ENCODE measurements around the gene CENPX. TPM values are rescaled to one million over a fixed set of nuclear protein-coding genes. Genes with fewer than 3 reads are reported as not detected.

CENPX gene
- total RNA-seq, 2 donors from 2014 or later = 66.1 to 102 TPM

DNA sequence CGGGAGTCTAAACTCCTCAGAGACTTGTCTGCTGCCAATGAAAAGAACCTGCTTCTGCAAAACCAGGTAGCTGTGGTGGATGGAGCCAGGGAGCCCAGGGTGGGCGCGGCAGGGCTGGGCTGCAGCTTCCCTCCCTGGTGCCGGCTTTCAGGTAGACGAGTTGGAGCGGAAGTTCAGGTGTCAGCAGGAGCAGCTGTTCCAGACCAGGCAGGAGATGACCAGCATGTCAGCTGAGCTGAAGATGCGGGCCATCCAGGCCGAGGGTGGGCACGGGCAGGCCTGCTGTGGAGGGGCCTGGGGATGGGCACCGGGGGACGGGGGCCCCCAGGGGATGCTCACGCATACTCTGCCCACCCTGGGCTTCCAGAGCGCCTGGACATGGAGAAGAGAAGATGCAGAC, 5.6 kb upstream of the CENPX start:
- H3K27me3 Mint-ChIP-seq = no peaks in the 10 kb centered on the region
- H3K4me3 Mint-ChIP-seq = no peak overlapping the region
- no peak overlapping the region for H3K27ac Mint-ChIP-seq
- ATAC-seq (replicated peaks) = no peak
- H3K36me3 Mint-ChIP-seq (ENCODE audit: low read depth) = no peaks in the 10 kb centered on the region
- H3K4me1 Mint-ChIP-seq = peaks cover 4% of the 10 kb centered on the region
- H3K9me3 Mint-ChIP-seq = no peaks in the 10 kb centered on the region

DNA sequence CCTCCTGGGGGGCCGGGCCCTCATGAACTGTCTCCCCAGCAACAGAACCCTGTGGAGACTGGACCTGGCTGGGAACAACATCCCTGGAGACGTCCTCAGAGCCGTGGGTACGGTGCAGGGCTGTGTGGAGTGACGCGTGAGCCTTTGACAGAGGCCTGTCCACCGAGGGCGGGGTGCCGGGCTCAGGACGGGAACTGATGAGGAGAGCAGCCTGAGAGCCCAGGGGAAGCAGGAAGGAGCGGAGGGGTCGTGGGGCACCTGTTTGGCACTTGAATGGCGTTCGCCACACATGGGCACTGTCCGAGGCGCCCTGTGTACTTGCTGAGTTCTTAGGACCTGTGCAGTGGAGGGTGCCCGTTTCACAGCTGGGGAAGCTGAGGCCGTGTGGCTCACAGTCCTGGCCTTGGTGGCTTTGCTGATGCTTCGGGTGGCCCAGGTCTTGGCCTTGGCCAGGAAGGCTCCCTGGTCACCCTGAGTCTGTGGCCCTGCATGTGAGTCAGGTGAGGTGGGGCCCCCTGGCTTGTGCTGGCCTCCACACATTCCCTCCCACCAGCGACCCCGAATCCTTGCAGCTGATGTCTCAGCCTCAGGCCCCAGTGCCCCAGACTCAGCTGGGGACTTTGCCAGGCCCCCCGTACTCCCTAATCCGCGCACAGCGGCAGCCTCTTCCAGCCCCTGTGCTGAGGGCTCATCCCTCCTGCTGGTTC, 2.9 kb upstream of the CENPX start:
- Mint-ChIP-seq H3K27ac (no peak overlapping the region), H3K4me1 (peaks cover 4% of the 10 kb centered on the region), H3K27me3 (no peaks in the 10 kb centered on the region), H3K9me3 (no peaks in the 10 kb centered on the region), H3K36me3 (ENCODE audit: low read depth) (peaks cover 6% of the 10 kb centered on the region), H3K4me3 (no peak overlapping the region)
- ATAC-seq (replicated peaks) = no peak

DNA sequence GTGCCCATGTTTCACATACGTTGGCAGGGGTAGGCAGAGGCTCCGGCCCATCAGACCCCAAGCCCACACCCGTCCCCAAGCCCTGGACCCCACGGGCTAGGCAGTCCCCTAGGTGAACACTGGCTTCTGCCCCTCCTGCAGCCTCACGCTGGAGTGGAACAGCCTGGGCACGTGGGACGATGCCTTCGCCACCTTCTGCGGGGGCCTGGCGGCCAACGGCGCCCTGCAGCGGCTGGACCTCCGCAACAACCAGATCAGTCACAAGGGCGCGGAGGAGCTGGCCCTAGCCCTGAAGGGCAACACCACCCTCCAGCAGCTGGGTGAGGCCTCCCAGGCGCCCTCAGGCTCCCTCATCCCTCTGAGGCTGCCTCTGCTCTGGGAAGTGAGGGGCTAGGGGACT, 2.2 kb upstream of the CENPX start:
- no peak for ATAC-seq (replicated peaks)
- H3K27me3 Mint-ChIP-seq = no peaks in the 10 kb centered on the region
- peaks cover 4% of the 10 kb centered on the region for H3K4me1 Mint-ChIP-seq
- no peak overlapping the region for H3K27ac Mint-ChIP-seq
- H3K36me3 Mint-ChIP-seq (ENCODE audit: low read depth) = peaks cover 6% of the 10 kb centered on the region
- no peaks in the 10 kb centered on the region for H3K9me3 Mint-ChIP-seq
- H3K4me3 Mint-ChIP-seq = no peak overlapping the region

DNA sequence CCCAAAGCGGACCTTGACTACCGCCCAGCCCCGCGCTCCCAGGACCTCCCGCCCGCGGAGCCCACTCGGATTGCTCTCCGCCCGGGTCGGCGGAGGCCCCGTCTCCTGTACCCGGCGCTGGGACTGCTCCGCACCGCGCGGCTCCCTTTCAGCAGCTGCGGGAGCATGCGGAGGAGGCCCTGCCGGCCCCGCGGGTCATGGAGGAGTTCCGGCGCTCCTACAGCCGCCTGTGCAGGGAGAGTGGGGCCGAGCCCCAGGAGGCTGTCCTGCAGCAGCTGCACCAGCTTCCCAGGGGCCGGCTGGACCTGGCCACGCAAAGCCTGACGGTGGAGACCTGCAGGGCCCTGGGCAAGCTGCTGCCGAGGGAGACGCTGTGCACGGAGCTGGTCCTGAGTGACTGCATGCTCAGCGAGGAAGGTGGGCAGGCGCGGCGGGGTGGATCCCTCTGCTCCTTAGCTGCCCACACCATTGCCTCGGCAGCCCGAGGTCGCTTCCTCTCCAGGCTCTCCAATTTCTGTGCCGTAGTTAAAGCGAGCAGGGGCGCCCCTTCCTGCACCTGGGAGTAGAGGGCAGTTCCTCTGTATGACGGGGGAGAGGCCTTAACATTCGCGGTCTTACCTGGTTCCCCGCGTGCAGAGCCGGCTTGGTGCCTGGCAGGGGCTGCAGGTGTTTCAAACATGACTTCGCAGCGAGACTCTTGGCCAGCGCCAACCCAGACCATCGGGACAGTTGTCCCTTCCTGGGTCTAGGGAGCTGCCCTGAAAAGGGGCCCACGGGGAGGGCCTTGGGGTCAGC, 966 bp upstream of the CENPX start:
- Mint-ChIP-seq H3K4me1 (no peaks in the 10 kb centered on the region), H3K9me3 (no peaks in the 10 kb centered on the region), H3K27me3 (no peaks in the 10 kb centered on the region), H3K36me3 (ENCODE audit: low read depth) (peaks cover 10% of the 10 kb centered on the region), H3K4me3 (peak overlapping the region; percentile 90), H3K27ac (no peak overlapping the region)
- ATAC-seq (replicated peaks) = no peak

DNA sequence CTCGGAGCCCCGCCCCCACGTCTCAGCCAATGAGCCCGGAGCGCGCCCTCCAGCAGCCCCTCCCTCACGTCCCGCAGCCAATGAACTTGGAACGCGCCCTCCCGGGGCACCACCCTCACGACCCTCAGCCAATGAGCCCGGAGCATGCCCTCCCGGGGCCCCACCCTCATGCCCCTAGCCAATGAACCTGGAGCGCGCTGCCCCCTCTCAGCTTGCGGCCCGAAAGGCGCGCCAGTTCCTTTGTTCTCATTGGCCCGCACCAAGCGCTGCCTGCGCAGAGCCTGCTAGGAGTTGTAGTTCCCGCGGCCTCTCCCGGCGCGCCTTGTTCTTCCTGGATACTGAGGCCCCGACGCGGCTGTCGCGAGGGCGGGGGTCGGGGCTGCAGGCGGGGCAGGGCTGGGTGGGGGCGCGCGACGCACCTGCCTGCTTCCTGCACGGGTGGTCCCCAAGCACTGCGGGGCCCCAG, 336 bp upstream of the CENPX start, which contains the start of gene LRRC45:
Gene LRRC45, plus strand, starts transcription at position 325 of the 466 bp plus-strand sequence. CDS start 339 bp downstream, outside the sequence.
- Mint-ChIP-seq H3K36me3 (ENCODE audit: low read depth) (peaks cover 15% of the 10 kb centered on the region), H3K9me3 (no peaks in the 10 kb centered on the region), H3K4me3 (peak within 1 kb of the TSS; percentile 90), H3K4me1 (no peaks in the 10 kb centered on the region), H3K27me3 (no peaks in the 10 kb centered on the region), H3K27ac (peak within 1 kb of the TSS; percentile 75)
- peak; percentile 95 for ATAC-seq (replicated peaks)

DNA sequence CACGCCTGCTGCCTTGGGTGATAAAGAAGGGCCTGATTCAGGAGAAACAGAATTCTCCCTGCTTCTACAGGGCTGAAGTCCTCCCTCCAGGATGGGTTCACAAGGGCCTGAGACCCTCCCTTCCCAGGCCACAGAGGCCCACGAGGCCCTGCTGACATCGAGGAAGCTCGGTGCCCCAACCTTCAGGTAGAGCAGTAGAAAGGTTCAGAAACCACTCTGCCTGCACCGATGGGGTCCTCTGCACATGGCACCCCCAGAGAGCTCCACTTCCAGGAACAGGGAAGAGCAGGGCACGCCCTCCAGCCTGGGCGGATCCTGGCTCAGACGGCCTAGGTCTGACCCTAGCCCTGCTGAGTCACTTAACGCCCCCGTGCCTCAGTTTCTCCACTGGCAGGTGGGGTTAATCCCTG, 773 bp downstream of the CENPX start:
- H3K4me1 Mint-ChIP-seq = no peaks in the 10 kb centered on the region
- no peaks in the 10 kb centered on the region for H3K9me3 Mint-ChIP-seq
- no peak for ATAC-seq (replicated peaks)
- peak overlapping the region; percentile 90 for H3K4me3 Mint-ChIP-seq
- H3K36me3 Mint-ChIP-seq (ENCODE audit: low read depth) = peaks cover 15% of the 10 kb centered on the region
- no peaks in the 10 kb centered on the region for H3K27me3 Mint-ChIP-seq
- peak overlapping the region; percentile 75 for H3K27ac Mint-ChIP-seq

DNA sequence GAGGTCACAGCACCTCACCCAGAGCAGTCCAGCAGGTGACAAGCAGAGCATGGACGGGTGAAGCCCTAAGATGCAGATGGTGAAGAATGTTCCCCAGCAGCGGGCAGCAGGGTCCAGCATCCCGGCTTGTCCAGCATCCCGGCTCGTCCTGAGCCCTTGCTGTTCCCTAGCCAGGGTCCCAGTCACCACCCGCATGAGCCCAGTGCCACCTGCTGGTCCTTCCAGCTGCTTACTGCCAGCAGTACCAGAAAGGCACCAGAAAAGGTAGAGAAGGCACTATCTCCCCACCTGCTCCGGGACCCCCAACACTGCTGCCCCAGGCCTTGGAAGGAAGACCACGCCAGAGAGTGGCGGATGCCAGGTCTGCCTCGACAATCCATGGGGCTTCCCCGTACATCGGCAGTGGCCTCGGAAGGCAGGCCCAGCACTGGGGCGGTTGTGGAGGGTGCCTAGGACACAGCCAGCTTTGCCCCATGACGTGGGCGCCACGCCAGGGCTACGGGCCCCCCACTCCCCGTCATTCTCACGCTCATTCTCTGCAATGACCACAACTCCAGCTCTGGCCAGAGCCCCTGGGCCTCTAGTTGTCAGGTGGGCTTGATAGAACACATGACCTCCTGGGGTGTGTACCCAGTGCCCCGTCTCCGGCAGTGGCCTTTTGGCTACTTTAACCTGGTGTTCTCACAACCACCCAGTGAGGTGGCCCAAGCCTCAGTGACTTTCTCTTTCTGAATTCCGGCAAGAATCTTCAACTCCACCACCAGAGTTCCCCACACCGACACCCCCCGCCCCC, 1.4 kb downstream of the CENPX start:
- Mint-ChIP-seq H3K9me3 (no peaks in the 10 kb centered on the region), H3K27me3 (no peaks in the 10 kb centered on the region), H3K36me3 (ENCODE audit: low read depth) (peaks cover 15% of the 10 kb centered on the region), H3K4me1 (no peaks in the 10 kb centered on the region), H3K27ac (peak overlapping the region; percentile 75), H3K4me3 (peak overlapping the region; percentile 90)
- no peak for ATAC-seq (replicated peaks)

DNA sequence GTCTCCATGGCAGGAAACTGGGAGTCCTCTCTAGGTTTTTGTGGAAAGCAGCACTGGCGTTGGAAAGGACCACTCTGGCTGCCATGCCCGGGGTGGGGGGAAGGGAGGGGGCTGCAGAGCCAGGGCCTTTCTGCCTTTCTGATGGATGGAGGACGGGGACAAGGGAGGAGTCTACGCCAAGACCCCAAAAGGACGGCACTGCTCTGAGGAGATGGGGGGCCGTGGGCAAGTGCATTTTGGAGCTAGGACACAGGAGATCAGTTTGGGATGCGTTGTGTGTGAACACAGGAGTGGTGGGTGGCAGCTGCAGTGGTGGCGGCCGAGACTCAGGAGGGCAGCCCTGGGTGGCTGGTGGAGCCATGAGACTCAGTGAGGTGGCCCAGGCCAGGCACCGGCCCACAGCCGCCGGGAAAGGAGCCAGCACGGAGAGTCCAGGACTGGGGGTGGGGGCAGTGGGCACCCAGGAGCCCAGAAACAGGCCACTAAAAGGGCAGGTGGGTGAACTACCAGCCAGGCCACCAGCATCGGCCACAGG, 2.0 kb downstream of the CENPX start:
- no peaks in the 10 kb centered on the region for H3K27me3 Mint-ChIP-seq
- H3K4me3 Mint-ChIP-seq = peak overlapping the region; percentile 90
- no peak for ATAC-seq (replicated peaks)
- no peaks in the 10 kb centered on the region for H3K4me1 Mint-ChIP-seq
- H3K36me3 Mint-ChIP-seq (ENCODE audit: low read depth) = peaks cover 15% of the 10 kb centered on the region
- H3K27ac Mint-ChIP-seq = no peak overlapping the region
- no peaks in the 10 kb centered on the region for H3K9me3 Mint-ChIP-seq

DNA sequence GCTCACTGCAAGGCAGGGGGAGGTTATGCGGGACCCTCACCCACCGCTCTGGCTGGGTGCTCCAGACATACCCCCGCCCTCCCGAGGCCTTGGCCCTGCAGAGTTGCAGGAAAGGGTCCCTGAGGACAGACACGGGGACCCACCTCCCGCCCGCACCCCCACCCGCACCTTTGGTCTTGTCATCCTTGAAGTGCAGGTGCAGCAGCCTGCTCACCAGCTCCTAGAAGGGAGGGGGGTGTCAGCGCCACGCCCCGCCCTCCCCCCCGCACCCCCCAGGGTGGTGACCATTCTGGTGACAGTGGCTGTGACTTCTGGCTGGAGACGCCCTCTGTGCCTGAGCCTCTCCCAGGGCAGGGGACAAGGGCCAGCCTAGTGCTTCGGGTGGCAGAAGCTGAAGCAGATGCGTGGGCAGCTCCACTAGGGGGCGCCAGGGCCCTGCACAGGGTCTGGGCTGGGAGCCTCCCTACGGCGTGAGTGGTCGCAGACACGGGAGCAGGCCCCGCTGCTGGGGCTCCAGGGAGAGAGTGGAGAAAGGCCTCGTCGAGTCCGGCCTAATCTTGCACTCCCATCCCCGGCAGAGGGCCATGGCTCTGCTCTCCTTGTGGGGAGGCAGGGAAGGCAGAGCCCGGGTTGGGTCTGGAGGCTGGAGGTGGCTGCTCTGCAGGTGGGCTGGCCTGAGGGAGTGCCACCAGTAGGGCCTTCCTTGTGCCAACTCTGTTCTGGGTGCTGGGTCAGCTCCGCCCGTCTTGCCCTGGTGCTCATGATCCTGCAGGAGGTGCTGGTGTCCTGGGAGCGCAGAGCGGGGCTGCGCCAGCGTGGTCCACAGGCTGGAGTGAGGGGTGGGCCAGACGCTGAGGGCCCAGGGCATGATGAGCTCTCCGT, 2.7 kb downstream of the CENPX start:
- Mint-ChIP-seq H3K27ac (no peak overlapping the region), H3K27me3 (no peaks in the 10 kb centered on the region), H3K4me1 (no peaks in the 10 kb centered on the region), H3K9me3 (no peaks in the 10 kb centered on the region), H3K4me3 (peak overlapping the region; percentile 90), H3K36me3 (ENCODE audit: low read depth) (peaks cover 15% of the 10 kb centered on the region)
- no peak for ATAC-seq (replicated peaks)

DNA sequence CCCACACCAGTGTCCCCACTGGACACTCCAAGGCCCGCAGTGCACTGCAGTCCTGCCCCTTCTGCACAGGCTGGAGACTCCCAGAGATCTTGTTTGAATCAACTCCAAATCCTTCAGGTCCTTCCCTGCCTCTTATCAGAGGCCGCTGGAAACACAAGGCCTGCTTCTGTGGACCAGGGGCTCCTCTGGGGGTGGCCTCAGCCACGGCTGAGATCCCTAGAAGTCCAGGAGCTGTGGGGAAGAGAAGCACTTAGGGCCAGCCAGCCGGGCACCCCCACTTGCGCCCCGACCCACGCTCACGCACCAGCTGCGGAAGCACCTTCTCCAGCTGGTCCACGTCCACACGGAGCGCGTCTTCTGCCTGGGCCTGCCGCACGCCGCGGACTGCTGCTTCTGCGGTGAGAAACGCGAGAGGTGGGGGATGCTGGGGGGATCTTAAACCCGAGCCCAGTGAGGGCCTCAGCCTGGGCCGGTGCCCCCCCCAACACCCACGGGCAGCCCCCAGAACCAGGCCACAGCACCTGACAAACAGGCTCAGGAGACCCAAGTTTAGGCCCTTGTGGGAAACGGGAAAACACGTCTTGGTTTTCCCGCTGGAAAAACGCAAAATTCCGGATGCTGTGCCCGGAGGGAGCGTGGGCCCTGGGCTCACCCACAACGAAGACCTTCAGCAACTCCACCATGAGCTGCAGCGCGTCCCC, 3.5 kb downstream of the CENPX start:
- H3K36me3 Mint-ChIP-seq (ENCODE audit: low read depth) = peaks cover 15% of the 10 kb centered on the region
- no peaks in the 10 kb centered on the region for H3K9me3 Mint-ChIP-seq
- ATAC-seq (replicated peaks) = no peak
- H3K4me3 Mint-ChIP-seq = no peak overlapping the region
- no peaks in the 10 kb centered on the region for H3K4me1 Mint-ChIP-seq
- H3K27me3 Mint-ChIP-seq = no peaks in the 10 kb centered on the region
- H3K27ac Mint-ChIP-seq = no peak overlapping the region

DNA sequence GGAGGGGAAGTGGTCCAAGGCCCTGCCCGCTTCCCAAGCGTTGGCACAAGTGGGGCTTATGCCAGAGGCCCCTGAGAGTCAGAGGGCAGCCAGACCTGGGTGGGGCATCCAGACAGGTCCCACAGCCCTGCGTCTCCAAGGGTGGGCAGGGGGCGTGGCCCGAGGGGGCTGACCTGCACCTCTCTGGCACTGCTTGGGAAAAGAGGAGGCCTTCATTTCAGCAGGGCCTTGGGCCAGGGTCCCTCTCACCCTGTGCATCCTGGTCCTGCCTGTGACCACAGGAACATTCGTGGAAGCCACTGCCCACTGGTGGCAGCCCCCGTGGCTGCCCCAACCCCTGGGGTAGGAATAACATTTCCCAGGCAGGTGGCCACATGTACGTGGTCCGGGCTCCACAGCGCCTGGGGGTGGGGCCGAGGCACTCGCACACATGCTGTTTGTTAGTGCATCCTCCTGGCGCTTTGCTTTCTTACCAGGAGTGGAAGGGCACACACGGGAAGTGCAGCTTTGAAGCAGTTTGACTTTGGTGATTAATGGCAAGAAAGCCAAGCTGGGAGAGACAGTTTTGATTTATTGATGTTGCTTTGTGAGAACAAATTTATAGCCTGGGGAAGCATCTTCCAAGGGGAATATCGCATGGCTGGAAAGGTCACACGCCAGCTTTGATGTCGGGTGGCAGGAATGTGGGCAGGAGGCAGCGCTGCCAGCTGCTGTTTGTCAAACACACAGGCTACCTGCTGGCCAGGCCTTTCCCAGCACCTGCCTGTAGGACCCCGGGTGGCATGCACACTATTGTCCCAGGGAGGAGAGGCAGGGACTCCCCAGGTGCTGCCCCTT, 4.3 kb downstream of the CENPX start:
- Mint-ChIP-seq H3K4me1 (no peaks in the 10 kb centered on the region), H3K36me3 (ENCODE audit: low read depth) (peaks cover 15% of the 10 kb centered on the region), H3K27me3 (no peaks in the 10 kb centered on the region), H3K9me3 (no peaks in the 10 kb centered on the region), H3K27ac (no peak overlapping the region), H3K4me3 (no peak overlapping the region)
- ATAC-seq (replicated peaks) = no peak

DNA sequence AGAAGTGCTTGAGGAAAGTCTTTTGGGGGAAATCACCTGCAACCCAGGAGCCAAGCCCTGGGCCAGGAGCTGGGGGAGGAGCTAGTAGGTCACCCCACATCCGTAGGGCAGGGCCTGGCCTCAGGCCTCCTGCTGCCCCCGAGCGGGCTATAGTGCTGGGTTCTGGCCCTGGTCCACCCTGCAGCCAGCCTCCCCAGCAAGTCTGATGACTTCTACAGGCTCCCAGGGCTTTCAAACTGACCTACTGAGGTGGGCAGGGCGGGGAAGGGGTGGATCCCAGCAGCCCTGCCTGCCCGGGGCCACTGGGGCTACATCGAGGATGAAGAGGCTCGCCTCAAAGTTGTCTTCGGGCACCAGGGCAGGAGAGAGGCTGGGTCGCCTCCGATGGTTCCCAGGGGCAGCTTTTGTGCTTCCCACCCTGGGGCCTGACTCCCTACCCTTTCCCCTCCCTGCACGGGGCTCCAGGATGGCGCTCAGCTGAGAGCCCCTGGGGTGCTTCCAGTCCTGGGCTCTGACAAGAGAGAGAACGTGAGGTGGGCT, 5.0 kb downstream of the CENPX start:
- H3K27me3 Mint-ChIP-seq = no peaks in the 10 kb centered on the region
- H3K4me3 Mint-ChIP-seq = no peak overlapping the region
- no peak overlapping the region for H3K27ac Mint-ChIP-seq
- no peak for ATAC-seq (replicated peaks)
- H3K36me3 Mint-ChIP-seq (ENCODE audit: low read depth) = peaks cover 15% of the 10 kb centered on the region
- H3K9me3 Mint-ChIP-seq = no peaks in the 10 kb centered on the region
- no peaks in the 10 kb centered on the region for H3K4me1 Mint-ChIP-seq

Data from activated T-helper 17 cell treated with anti-CD3 and anti-CD28 coated beads, Interleukin-2, amount 50 U/mL, for 72 hours (primary cell).